ENCODE results near the gene PRKCQ. TPM values are rescaled to one million over a fixed set of nuclear protein-coding genes. Genes with fewer than 3 reads are reported as not detected.
A peak's percentile ranks its signal among the peaks of the same experiment; 100 is the strongest.

The PRKCQ gene
- total RNA-seq, 1 donor from 2014 or later, result 14.6 TPM

DNA sequence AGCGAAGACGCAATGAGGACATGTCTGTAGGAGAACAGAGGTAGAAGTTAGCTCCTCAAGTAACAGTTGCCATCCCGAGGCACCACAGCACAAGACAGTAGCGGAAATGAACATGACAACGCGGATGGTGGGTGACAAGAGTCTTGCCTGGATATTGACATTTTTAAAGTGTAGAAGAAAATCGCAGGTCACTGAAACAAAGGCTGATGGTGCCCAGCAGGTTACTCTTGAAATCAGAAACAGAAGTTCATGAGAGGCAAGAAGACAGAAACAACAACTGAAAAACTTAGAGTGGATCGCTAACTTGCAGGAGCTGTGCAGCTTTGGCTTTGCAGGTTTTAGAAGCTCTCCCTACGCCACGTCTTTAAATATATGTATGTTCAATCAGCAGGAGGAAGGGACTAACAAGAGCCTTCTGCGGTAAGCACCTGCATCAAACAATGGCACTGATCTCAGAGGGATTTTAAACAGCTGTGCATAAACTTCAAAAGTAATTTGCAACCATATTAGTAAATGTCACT is 1.8 kb downstream of the PRKCQ start:
- no peaks in the 10 kb centered on the region for H3K9me3 ChIP-seq (ENCODE audit: control insufficient read depth in 3 of 3, low read length in 3 of 3)
- H3K27me3 ChIP-seq (ENCODE audit: control insufficient read depth in 3 of 3, insufficient read depth in 3 of 3, low read length in 3 of 3), result peaks cover 0 to 5% (median 4%) of the 10 kb centered on the region in 3 donors
- peak overlapping the region in 1 of 3 donors; percentile 88 for H3K9ac ChIP-seq (ENCODE audit: low read depth in 1 of 3, low read length in 3 of 3)
- peak overlapping the region in 2 of 3 donors; percentile 67 to 77 for H3K4me3 ChIP-seq (ENCODE audit: low read length in 3 of 3)
- peaks cover 0 to 28% (median 15%) of the 10 kb centered on the region in 3 donors for H3K4me1 ChIP-seq (ENCODE audit: control insufficient read depth in 3 of 3, insufficient read depth in 3 of 3, low read length in 3 of 3)
- H3K27ac ChIP-seq (ENCODE audit: low read depth, low read length), result peak overlapping the region; percentile 67
- H3K36me3 ChIP-seq (ENCODE audit: control insufficient read depth in 3 of 3, insufficient read depth in 3 of 3, low read length in 3 of 3), result peaks cover 0 to 2% (median 0%) of the 10 kb centered on the region in 3 donors

DNA sequence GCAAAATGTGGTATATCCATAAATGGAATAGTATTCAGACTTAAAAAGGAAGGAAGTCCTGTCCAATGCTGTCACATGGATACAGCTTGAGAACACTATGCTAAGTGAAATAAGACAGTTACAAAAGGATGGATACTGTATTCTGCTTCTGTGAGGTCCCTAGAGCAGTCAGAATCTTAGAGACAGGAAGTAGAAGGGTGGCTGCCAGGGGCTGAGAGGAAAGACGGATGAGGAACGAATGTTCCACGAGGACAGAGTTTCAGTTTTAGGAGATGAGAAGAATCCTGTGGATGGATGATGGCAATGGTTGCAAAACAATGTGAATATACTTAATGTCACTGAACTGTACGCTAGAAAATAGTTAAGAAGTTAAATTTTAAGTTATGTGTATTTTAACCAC is 3.8 kb downstream of the PRKCQ start:
- H3K4me1 ChIP-seq (ENCODE audit: control insufficient read depth in 3 of 3, insufficient read depth in 3 of 3, low read length in 3 of 3), result peaks cover 0 to 33% (median 23%) of the 10 kb centered on the region in 3 donors
- H3K9me3 ChIP-seq (ENCODE audit: control insufficient read depth in 3 of 3, low read length in 3 of 3), result no peaks in the 10 kb centered on the region
- H3K9ac ChIP-seq (ENCODE audit: low read depth in 1 of 3, low read length in 3 of 3), result no peak overlapping the region
- no peak overlapping the region for H3K27ac ChIP-seq (ENCODE audit: low read depth, low read length)
- H3K36me3 ChIP-seq (ENCODE audit: control insufficient read depth in 3 of 3, insufficient read depth in 3 of 3, low read length in 3 of 3), result no peaks in the 10 kb centered on the region
- H3K4me3 ChIP-seq (ENCODE audit: low read length in 3 of 3), result no peak overlapping the region
- peaks cover 0 to 4% (median 3%) of the 10 kb centered on the region in 3 donors for H3K27me3 ChIP-seq (ENCODE audit: control insufficient read depth in 3 of 3, insufficient read depth in 3 of 3, low read length in 3 of 3)

DNA sequence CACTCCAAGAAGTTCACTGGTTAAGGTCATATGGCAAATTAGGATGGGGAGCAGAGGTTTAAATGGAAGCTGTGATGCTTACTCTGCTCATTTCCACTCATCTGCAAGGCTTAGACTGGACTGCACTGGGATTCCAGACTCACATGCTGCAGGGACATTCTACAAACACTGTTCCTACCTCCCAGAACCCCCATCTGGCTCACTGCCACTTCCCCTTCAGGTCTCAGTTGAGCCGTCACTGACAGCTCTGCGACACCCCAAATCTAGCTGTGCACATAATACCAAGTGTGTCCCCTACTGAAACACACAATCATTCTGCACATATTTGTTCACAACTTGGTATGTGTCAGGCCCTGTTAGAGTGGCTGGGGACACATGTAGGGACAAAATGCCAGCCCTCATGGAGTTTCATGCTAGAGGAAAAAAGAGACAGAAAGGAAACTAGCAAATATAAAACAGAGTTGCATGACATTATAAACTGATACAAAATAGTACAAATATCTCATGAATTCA is 5.4 kb downstream of the PRKCQ start:
- peaks cover 0 to 31% (median 26%) of the 10 kb centered on the region in 3 donors for H3K4me1 ChIP-seq (ENCODE audit: control insufficient read depth in 3 of 3, insufficient read depth in 3 of 3, low read length in 3 of 3)
- H3K9me3 ChIP-seq (ENCODE audit: control insufficient read depth in 3 of 3, low read length in 3 of 3), result no peaks in the 10 kb centered on the region
- H3K36me3 ChIP-seq (ENCODE audit: control insufficient read depth in 3 of 3, insufficient read depth in 3 of 3, low read length in 3 of 3), result no peaks in the 10 kb centered on the region
- peak overlapping the region in 1 of 3 donors; percentile 51 for H3K9ac ChIP-seq (ENCODE audit: low read depth in 1 of 3, low read length in 3 of 3)
- H3K4me3 ChIP-seq (ENCODE audit: low read length in 3 of 3), result no peak overlapping the region
- peaks cover 0 to 5% (median 4%) of the 10 kb centered on the region in 3 donors for H3K27me3 ChIP-seq (ENCODE audit: control insufficient read depth in 3 of 3, insufficient read depth in 3 of 3, low read length in 3 of 3)
- H3K27ac ChIP-seq (ENCODE audit: low read depth, low read length), result no peak overlapping the region

DNA sequence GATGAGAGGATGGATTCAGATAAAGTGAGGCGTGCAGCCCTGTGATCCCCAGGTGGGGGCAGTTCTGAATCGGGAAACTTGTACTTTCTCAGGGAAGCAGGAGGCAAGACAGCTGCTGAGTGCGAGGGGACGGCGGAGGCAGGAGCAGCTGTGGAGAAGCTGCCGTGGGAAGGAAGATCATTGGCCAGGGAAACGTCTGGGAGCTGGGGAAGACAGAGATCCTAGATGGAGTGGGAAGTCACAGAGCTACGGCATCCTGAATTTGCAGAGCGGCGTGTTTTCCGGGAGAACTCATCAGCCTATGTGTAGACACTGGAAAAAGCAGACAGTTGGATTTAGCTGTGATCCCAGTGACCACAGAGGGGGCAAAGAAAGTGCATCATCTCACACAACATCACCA is 9.2 kb downstream of the PRKCQ start:
- Histone ChIP-seq H3K4me1 (ENCODE audit: control insufficient read depth in 3 of 3, insufficient read depth in 3 of 3, low read length in 3 of 3) (peaks cover 12 to 41% (median 28%) of the 10 kb centered on the region in 3 donors), H3K4me3 (ENCODE audit: low read length in 3 of 3) (no peak overlapping the region), H3K27me3 (ENCODE audit: control insufficient read depth in 3 of 3, insufficient read depth in 3 of 3, low read length in 3 of 3) (peaks cover 0 to 9% (median 0%) of the 10 kb centered on the region in 3 donors), H3K27ac (ENCODE audit: low read depth, low read length) (no peak overlapping the region), H3K9me3 (ENCODE audit: control insufficient read depth in 3 of 3, low read length in 3 of 3) (no peaks in the 10 kb centered on the region), H3K36me3 (ENCODE audit: control insufficient read depth in 3 of 3, insufficient read depth in 3 of 3, low read length in 3 of 3) (no peaks in the 10 kb centered on the region), H3K9ac (ENCODE audit: low read depth in 1 of 3, low read length in 3 of 3) (no peak overlapping the region)

DNA sequence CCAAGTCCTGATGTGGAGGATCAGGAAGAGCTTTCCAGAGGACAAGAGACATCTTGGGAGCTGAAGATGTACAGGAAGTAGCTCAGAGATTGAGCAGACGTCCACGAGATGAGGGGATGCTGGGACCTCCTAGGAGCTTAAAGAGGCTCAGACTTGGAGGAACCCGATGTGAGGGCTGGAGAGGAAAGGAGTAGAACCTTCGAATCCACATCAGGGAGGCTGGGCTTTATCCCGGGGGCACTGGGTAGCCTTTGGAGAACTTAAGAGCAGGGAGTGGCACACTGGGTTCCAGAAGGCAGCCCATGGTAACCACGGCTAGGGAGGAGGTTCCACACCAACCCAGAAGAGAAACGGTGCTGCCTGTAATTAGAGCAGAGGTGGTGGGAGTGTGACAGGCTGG is 10.8 kb downstream of the PRKCQ start:
- no peak overlapping the region for H3K9ac ChIP-seq (ENCODE audit: low read depth in 1 of 3, low read length in 3 of 3)
- H3K9me3 ChIP-seq (ENCODE audit: control insufficient read depth in 3 of 3, low read length in 3 of 3), result no peaks in the 10 kb centered on the region
- no peak overlapping the region for H3K27ac ChIP-seq (ENCODE audit: low read depth, low read length)
- H3K27me3 ChIP-seq (ENCODE audit: control insufficient read depth in 3 of 3, insufficient read depth in 3 of 3, low read length in 3 of 3), result peaks cover 0 to 9% (median 0%) of the 10 kb centered on the region in 3 donors
- H3K36me3 ChIP-seq (ENCODE audit: control insufficient read depth in 3 of 3, insufficient read depth in 3 of 3, low read length in 3 of 3), result no peaks in the 10 kb centered on the region
- peaks cover 13 to 39% (median 29%) of the 10 kb centered on the region in 3 donors for H3K4me1 ChIP-seq (ENCODE audit: control insufficient read depth in 3 of 3, insufficient read depth in 3 of 3, low read length in 3 of 3)
- no peak overlapping the region for H3K4me3 ChIP-seq (ENCODE audit: low read length in 3 of 3)

DNA sequence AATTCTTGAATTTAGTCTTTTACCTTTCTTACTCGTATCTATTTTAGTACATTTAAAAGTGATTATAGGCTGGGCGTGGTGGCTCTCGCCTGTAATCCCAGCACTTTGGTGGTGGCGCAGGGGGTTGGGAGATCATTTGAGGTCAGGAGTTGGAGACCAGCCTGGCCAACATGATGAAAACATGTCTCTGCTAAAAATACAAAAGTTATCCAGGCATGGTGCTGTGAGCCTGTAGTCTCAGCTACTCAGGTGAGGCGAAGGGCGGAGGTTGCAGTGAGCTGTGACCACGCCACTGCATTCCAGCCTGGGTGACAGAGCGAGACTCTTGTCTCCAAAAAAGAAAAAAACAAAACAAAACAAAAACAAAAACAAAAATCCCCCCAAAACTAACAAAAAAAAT is 12.2 kb downstream of the PRKCQ start:
- Histone ChIP-seq H3K9me3 (ENCODE audit: control insufficient read depth in 3 of 3, low read length in 3 of 3) (no peaks in the 10 kb centered on the region), H3K4me1 (ENCODE audit: control insufficient read depth in 3 of 3, insufficient read depth in 3 of 3, low read length in 3 of 3) (peaks cover 26 to 47% (median 31%) of the 10 kb centered on the region in 3 donors), H3K27ac (ENCODE audit: low read depth, low read length) (peak overlapping the region; percentile 57), H3K27me3 (ENCODE audit: control insufficient read depth in 3 of 3, insufficient read depth in 3 of 3, low read length in 3 of 3) (peaks cover 0 to 6% (median 0%) of the 10 kb centered on the region in 3 donors), H3K36me3 (ENCODE audit: control insufficient read depth in 3 of 3, insufficient read depth in 3 of 3, low read length in 3 of 3) (no peaks in the 10 kb centered on the region), H3K4me3 (ENCODE audit: low read length in 3 of 3) (no peak overlapping the region), H3K9ac (ENCODE audit: low read depth in 1 of 3, low read length in 3 of 3) (no peak overlapping the region)

DNA sequence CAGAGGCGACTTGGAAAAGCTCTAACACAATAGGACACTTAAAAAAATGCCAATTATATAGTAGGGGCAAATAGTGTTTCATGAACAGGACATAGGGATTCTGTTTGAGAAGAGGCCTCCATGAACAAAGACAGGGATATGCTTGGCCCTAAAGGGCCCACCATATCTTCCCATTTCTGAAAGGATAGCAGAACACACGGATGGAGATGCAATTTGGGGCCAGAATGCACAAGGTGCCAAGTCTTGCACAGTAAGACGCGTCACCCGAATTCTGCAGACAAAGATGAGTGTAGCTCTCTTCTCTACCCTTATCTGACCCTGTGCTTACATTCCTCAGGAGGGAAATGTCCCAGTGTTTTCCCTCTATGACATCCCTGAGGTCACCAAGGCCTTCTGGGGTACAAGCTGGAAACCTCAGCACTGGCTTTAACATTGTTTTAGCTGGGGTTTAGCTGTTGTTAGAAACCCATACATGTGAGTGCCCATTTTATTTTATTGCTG is 12.8 kb downstream of the PRKCQ start:
- Histone ChIP-seq H3K4me3 (ENCODE audit: low read length in 3 of 3) (peak overlapping the region in 1 of 3 donors; percentile 17), H3K36me3 (ENCODE audit: control insufficient read depth in 3 of 3, insufficient read depth in 3 of 3, low read length in 3 of 3) (no peaks in the 10 kb centered on the region), H3K9me3 (ENCODE audit: control insufficient read depth in 3 of 3, low read length in 3 of 3) (no peaks in the 10 kb centered on the region), H3K4me1 (ENCODE audit: control insufficient read depth in 3 of 3, insufficient read depth in 3 of 3, low read length in 3 of 3) (peaks cover 31 to 47% (median 35%) of the 10 kb centered on the region in 3 donors), H3K9ac (ENCODE audit: low read depth in 1 of 3, low read length in 3 of 3) (peak overlapping the region in 1 of 3 donors; percentile 41), H3K27ac (ENCODE audit: low read depth, low read length) (peak overlapping the region; percentile 57), H3K27me3 (ENCODE audit: control insufficient read depth in 3 of 3, insufficient read depth in 3 of 3, low read length in 3 of 3) (peaks cover 0 to 6% (median 0%) of the 10 kb centered on the region in 3 donors)

DNA sequence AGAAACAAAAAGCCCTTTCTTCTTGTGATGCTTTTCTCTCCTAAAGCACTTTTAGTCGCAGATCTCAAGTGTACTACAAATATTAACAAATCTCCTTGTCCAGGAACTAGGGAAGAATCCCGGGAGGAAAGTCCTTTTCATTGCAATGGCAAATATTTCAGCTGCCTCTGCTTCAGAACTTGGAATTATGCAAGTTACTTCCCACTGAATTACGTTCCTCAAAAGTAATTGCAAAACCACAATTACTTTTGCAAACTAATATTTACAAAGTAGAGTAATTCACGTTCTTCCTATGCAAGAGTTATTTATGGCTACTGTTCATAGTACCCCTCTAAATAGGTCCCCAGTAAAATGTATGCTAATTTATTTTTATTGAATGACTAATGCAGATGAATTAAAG is 14.5 kb downstream of the PRKCQ start:
- no peaks in the 10 kb centered on the region for H3K36me3 ChIP-seq (ENCODE audit: control insufficient read depth in 3 of 3, insufficient read depth in 3 of 3, low read length in 3 of 3)
- no peak overlapping the region for H3K27ac ChIP-seq (ENCODE audit: low read depth, low read length)
- peaks cover 0 to 6% (median 0%) of the 10 kb centered on the region in 3 donors for H3K27me3 ChIP-seq (ENCODE audit: control insufficient read depth in 3 of 3, insufficient read depth in 3 of 3, low read length in 3 of 3)
- H3K4me3 ChIP-seq (ENCODE audit: low read length in 3 of 3), result no peak overlapping the region
- peaks cover 30 to 49% (median 34%) of the 10 kb centered on the region in 3 donors for H3K4me1 ChIP-seq (ENCODE audit: control insufficient read depth in 3 of 3, insufficient read depth in 3 of 3, low read length in 3 of 3)
- H3K9ac ChIP-seq (ENCODE audit: low read depth in 1 of 3, low read length in 3 of 3), result no peak overlapping the region
- no peaks in the 10 kb centered on the region for H3K9me3 ChIP-seq (ENCODE audit: control insufficient read depth in 3 of 3, low read length in 3 of 3)

DNA sequence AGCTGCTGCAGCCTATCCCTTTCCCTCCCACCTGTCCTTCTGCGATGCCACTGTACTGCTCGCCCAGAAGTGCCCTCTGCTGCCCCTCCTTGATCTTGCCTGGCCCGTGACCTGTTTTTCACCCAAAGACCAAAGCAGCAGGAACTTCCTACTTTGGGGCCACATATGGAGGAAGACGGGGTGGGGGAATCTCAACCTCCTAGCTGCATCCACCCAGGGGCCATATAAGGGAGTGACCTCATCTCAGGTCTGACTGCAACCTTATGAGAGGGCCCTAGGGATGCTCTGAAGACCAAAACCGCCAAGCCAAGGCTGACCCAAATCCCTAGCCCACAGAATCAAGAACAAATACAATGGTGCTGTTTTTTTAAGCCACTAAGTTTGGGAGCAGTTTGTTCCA is 15.7 kb downstream of the PRKCQ start:
- no peak overlapping the region for H3K27ac ChIP-seq (ENCODE audit: low read depth, low read length)
- H3K4me1 ChIP-seq (ENCODE audit: control insufficient read depth in 3 of 3, insufficient read depth in 3 of 3, low read length in 3 of 3), result peaks cover 30 to 52% (median 34%) of the 10 kb centered on the region in 3 donors
- H3K9ac ChIP-seq (ENCODE audit: low read depth in 1 of 3, low read length in 3 of 3), result no peak overlapping the region
- no peaks in the 10 kb centered on the region for H3K9me3 ChIP-seq (ENCODE audit: control insufficient read depth in 3 of 3, low read length in 3 of 3)
- peaks cover 0 to under 1% (median 0%) of the 10 kb centered on the region in 3 donors for H3K27me3 ChIP-seq (ENCODE audit: control insufficient read depth in 3 of 3, insufficient read depth in 3 of 3, low read length in 3 of 3)
- no peak overlapping the region for H3K4me3 ChIP-seq (ENCODE audit: low read length in 3 of 3)
- H3K36me3 ChIP-seq (ENCODE audit: control insufficient read depth in 3 of 3, insufficient read depth in 3 of 3, low read length in 3 of 3), result no peaks in the 10 kb centered on the region

DNA sequence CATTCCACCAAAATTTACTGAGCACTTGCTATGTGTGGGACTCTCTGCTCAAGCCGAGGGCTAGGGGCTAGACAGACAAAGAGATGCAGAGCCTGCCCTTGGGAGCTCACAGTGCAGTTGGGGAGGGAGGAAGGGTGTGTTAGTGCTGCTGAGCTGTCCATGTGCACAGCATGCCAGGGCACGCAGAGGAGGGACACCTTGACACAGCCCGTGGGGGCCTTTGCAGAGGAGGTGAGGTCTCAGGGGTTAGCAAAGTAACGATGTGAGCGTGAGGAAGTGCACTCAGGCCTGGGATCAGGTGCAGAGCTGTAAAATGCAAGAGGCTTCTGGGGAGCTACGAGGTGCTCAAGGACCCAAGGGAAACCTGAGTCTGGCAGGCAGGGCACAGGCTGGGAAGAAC is 16.3 kb downstream of the PRKCQ start:
- Histone ChIP-seq H3K4me3 (ENCODE audit: low read length in 3 of 3) (peak overlapping the region in 1 of 3 donors; percentile 22), H3K27ac (ENCODE audit: low read depth, low read length) (peak overlapping the region; percentile 4), H3K9me3 (ENCODE audit: control insufficient read depth in 3 of 3, low read length in 3 of 3) (no peaks in the 10 kb centered on the region), H3K36me3 (ENCODE audit: control insufficient read depth in 3 of 3, insufficient read depth in 3 of 3, low read length in 3 of 3) (no peaks in the 10 kb centered on the region), H3K27me3 (ENCODE audit: control insufficient read depth in 3 of 3, insufficient read depth in 3 of 3, low read length in 3 of 3) (no peaks in the 10 kb centered on the region), H3K9ac (ENCODE audit: low read depth in 1 of 3, low read length in 3 of 3) (no peak overlapping the region), H3K4me1 (ENCODE audit: control insufficient read depth in 3 of 3, insufficient read depth in 3 of 3, low read length in 3 of 3) (peaks cover 35 to 53% (median 40%) of the 10 kb centered on the region in 3 donors)

Measured in skeletal muscle tissue (tissue), 4 donors.